K562 (cell line): ENCODE results near the gene VARS1.

Experiments
- ARHGAP35 ChIP-seq: fragments of 450-650 bp; IDR thresholded peaks from 2 replicates; pipeline ENCODE4 v1.6.1; 2018; ENCODE audit not compliant: partially characterized antibody
- ATF3 ChIP-seq, 2 experiments: fragments of 450-650 bp in 1 of 2; sonication (generic) in 1 of 2; formaldehyde crosslinking in 1 of 2; IDR thresholded peaks in 1 of 2; conservative IDR thresholded peaks in 1 of 2; 2 replicates each; pipeline versions ENCODE4 v1.6.1 to v1.8.1; 2016 to 2023; ENCODE audit warnings: mild to moderate bottlenecking in 2 of 2, moderate library complexity in 2 of 2, inconsistent platforms in 1 of 2, missing genetic modification reagents in 1 of 2
- CHD2 ChIP-seq: IDR thresholded peaks from 2 replicates; pipeline ENCODE4 v1.6.1; 2011; ENCODE audit warnings: low read depth, low read length
- DLX4 ChIP-seq: fragments of 250-450 bp; sonication (Bioruptor Pico); IDR thresholded peaks from 2 replicates; pipeline ENCODE4 v1.6.1; 2021; ENCODE audit warnings: mild to moderate bottlenecking
- EGR1 ChIP-seq: fragments of 450-650 bp; conservative IDR thresholded peaks from 2 replicates; pipeline ENCODE4 v1.6.1; 2017; ENCODE audit warnings: mild to moderate bottlenecking
- EHMT2 ChIP-seq: fragments of 450-650 bp; IDR thresholded peaks from 2 replicates; pipeline ENCODE4 v1.6.1; 2018; ENCODE audit warnings: antibody characterized with exemption
- EZH2 ChIP-seq: IDR thresholded peaks from 2 replicates; pipeline ENCODE4 v1.6.1; 2012; ENCODE audit warnings: low read depth, mild to moderate bottlenecking, inconsistent platforms, low read length, borderline replicate concordance
- KLF6 ChIP-seq: fragments of 250-450 bp; sonication (Bioruptor Pico); IDR thresholded peaks from 2 replicates; pipeline ENCODE4 v1.4.0; 2020; ENCODE audit warnings: mild to moderate bottlenecking, moderate library complexity, borderline replicate concordance
- POLR2A ChIP-seq: fragments of 450-650 bp; conservative IDR thresholded peaks from 2 replicates; pipeline ENCODE4 v1.6.1; 2016
- SNAPC5 ChIP-seq: fragments of 250-450 bp; sonication (Bioruptor Pico); IDR thresholded peaks from 2 replicates; pipeline ENCODE4 v1.8.0; 2021; ENCODE audit warnings: moderate library complexity, mild to moderate bottlenecking, inconsistent platforms
- TARDBP ChIP-seq: fragments of 450-650 bp; IDR thresholded peaks from 2 replicates; pipeline ENCODE4 v1.6.1; 2016
- ZZZ3 ChIP-seq: fragments of 450-650 bp; IDR thresholded peaks from 2 replicates; pipeline ENCODE4 v1.6.1; 2016; ENCODE audit warnings: antibody characterized with exemption, mild to moderate bottlenecking, moderate library complexity

GRCh38 chr6:31762878-31763618 lies 32.5 kb downstream of the VARS1 start:
- no peak for TF ChIP-seq EZH2
- TF ChIP-seq POLR2A, result peak; percentile 50; the same call in 1 of the 2 replicates
- no peak for TF ChIP-seq EGR1
- no peak for TF ChIP-seq TARDBP
- TF ChIP-seq DLX4 (CRISPR knock-in tag), result no peak
- no peak for TF ChIP-seq KLF6
- TF ChIP-seq ZZZ3, result no peak
- TF ChIP-seq EHMT2, result no peak
- TF ChIP-seq SNAPC5, result no peak
- TF ChIP-seq CHD2, result no peak
- no peak for TF ChIP-seq ARHGAP35
- TF ChIP-seq ATF3 (IDR thresholded peaks at IDR 0.05), result no peak
- no peak for TF ChIP-seq ATF3 (CRISPR knock-in tag; conservative IDR thresholded peaks at IDR 0.05)
